Measurements from ENCODE around the gene RPS6KA6.

Gene RPS6KA6

GRCh38 chrX:84162401-84162800 lies 25.6 kb downstream of the RPS6KA6 start:
- Histone ChIP-seq H3K4me1 (ENCODE audit: control insufficient read depth in 1 of 2, insufficient read depth in 2 of 2, low read length in 2 of 2) (no peaks in the 10 kb centered on the region), H3K4me3 (ENCODE audit: low read depth in 1 of 2, low read length in 2 of 2) (no peak overlapping the region), H3K27ac (ENCODE audit: low read length) (no peak overlapping the region), H3K9me3 (ENCODE audit: control insufficient read depth in 1 of 2, low read length in 2 of 2) (no peaks in the 10 kb centered on the region), H3K36me3 (ENCODE audit: control insufficient read depth in 1 of 2, insufficient read depth in 2 of 2, low read length in 2 of 2) (no peaks in the 10 kb centered on the region), H3K27me3 (ENCODE audit: low read depth, low read length) (no peaks in the 10 kb centered on the region)

GRCh38 chrX:84161641-84162040 lies 26.4 kb downstream of the RPS6KA6 start:
- Histone ChIP-seq H3K27me3 (ENCODE audit: low read depth, low read length) (no peaks in the 10 kb centered on the region), H3K4me1 (ENCODE audit: control insufficient read depth in 1 of 2, insufficient read depth in 2 of 2, low read length in 2 of 2) (no peaks in the 10 kb centered on the region), H3K9me3 (ENCODE audit: control insufficient read depth in 1 of 2, low read length in 2 of 2) (no peaks in the 10 kb centered on the region), H3K4me3 (ENCODE audit: low read depth in 1 of 2, low read length in 2 of 2) (no peak overlapping the region), H3K36me3 (ENCODE audit: control insufficient read depth in 1 of 2, insufficient read depth in 2 of 2, low read length in 2 of 2) (no peaks in the 10 kb centered on the region), H3K27ac (ENCODE audit: low read length) (no peak overlapping the region)

GRCh38 chrX:84160736-84161135 lies 27.3 kb downstream of the RPS6KA6 start:
- no peaks in the 10 kb centered on the region for H3K9me3 ChIP-seq (ENCODE audit: control insufficient read depth in 1 of 2, low read length in 2 of 2)
- H3K36me3 ChIP-seq (ENCODE audit: control insufficient read depth in 1 of 2, insufficient read depth in 2 of 2, low read length in 2 of 2), result no peaks in the 10 kb centered on the region
- no peak overlapping the region for H3K27ac ChIP-seq (ENCODE audit: low read length)
- H3K4me3 ChIP-seq (ENCODE audit: low read depth in 1 of 2, low read length in 2 of 2), result no peak overlapping the region
- H3K27me3 ChIP-seq (ENCODE audit: low read depth, low read length), result no peaks in the 10 kb centered on the region
- H3K4me1 ChIP-seq (ENCODE audit: control insufficient read depth in 1 of 2, insufficient read depth in 2 of 2, low read length in 2 of 2), result no peaks in the 10 kb centered on the region

GRCh38 chrX:84156821-84157220 lies 31.2 kb downstream of the RPS6KA6 start:
- Histone ChIP-seq H3K4me3 (ENCODE audit: low read depth in 1 of 2, low read length in 2 of 2) (no peak overlapping the region), H3K36me3 (ENCODE audit: control insufficient read depth in 1 of 2, insufficient read depth in 2 of 2, low read length in 2 of 2) (no peaks in the 10 kb centered on the region), H3K27ac (ENCODE audit: low read length) (no peak overlapping the region), H3K9me3 (ENCODE audit: control insufficient read depth in 1 of 2, low read length in 2 of 2) (no peaks in the 10 kb centered on the region), H3K4me1 (ENCODE audit: control insufficient read depth in 1 of 2, insufficient read depth in 2 of 2, low read length in 2 of 2) (no peaks in the 10 kb centered on the region), H3K27me3 (ENCODE audit: low read depth, low read length) (no peaks in the 10 kb centered on the region)

- Histone ChIP-seq H3K4me3 (ENCODE audit: low read depth in 1 of 2, low read length in 2 of 2) (no peak overlapping the region), H3K4me1 (ENCODE audit: control insufficient read depth in 1 of 2, insufficient read depth in 2 of 2, low read length in 2 of 2) (no peaks in the 10 kb centered on the region), H3K27ac (ENCODE audit: low read length) (no peak overlapping the region), H3K27me3 (ENCODE audit: low read depth, low read length) (no peaks in the 10 kb centered on the region), H3K9me3 (ENCODE audit: control insufficient read depth in 1 of 2, low read length in 2 of 2) (no peaks in the 10 kb centered on the region), H3K36me3 (ENCODE audit: control insufficient read depth in 1 of 2, insufficient read depth in 2 of 2, low read length in 2 of 2) (no peaks in the 10 kb centered on the region)
Observed at GRCh38 chrX:84155938-84156337, 32.1 kb downstream of the RPS6KA6 start.

- Histone ChIP-seq H3K4me1 (ENCODE audit: control insufficient read depth in 1 of 2, insufficient read depth in 2 of 2, low read length in 2 of 2) (no peaks in the 10 kb centered on the region), H3K27me3 (ENCODE audit: low read depth, low read length) (no peaks in the 10 kb centered on the region), H3K4me3 (ENCODE audit: low read depth in 1 of 2, low read length in 2 of 2) (no peak overlapping the region), H3K36me3 (ENCODE audit: control insufficient read depth in 1 of 2, insufficient read depth in 2 of 2, low read length in 2 of 2) (no peaks in the 10 kb centered on the region), H3K27ac (ENCODE audit: low read length) (no peak overlapping the region), H3K9me3 (ENCODE audit: control insufficient read depth in 1 of 2, low read length in 2 of 2) (no peaks in the 10 kb centered on the region)
Observed at GRCh38 chrX:84153538-84153937, 34.5 kb downstream of the RPS6KA6 start.

GRCh38 chrX:84144991-84145390 lies 43.0 kb downstream of the RPS6KA6 start:
- no peak overlapping the region for H3K4me3 ChIP-seq (ENCODE audit: low read depth in 1 of 2, low read length in 2 of 2)
- no peaks in the 10 kb centered on the region for H3K27me3 ChIP-seq (ENCODE audit: low read depth, low read length)
- no peaks in the 10 kb centered on the region for H3K4me1 ChIP-seq (ENCODE audit: control insufficient read depth in 1 of 2, insufficient read depth in 2 of 2, low read length in 2 of 2)
- no peaks in the 10 kb centered on the region for H3K36me3 ChIP-seq (ENCODE audit: control insufficient read depth in 1 of 2, insufficient read depth in 2 of 2, low read length in 2 of 2)
- H3K27ac ChIP-seq (ENCODE audit: low read length), result no peak overlapping the region
- H3K9me3 ChIP-seq (ENCODE audit: control insufficient read depth in 1 of 2, low read length in 2 of 2), result peaks cover 0 to 2% of the 10 kb centered on the region in 2 donors

- no peak overlapping the region for H3K27ac ChIP-seq (ENCODE audit: low read length)
- no peak overlapping the region for H3K4me3 ChIP-seq (ENCODE audit: low read depth in 1 of 2, low read length in 2 of 2)
- H3K27me3 ChIP-seq (ENCODE audit: low read depth, low read length), result no peaks in the 10 kb centered on the region
- H3K36me3 ChIP-seq (ENCODE audit: control insufficient read depth in 1 of 2, insufficient read depth in 2 of 2, low read length in 2 of 2), result no peaks in the 10 kb centered on the region
- H3K9me3 ChIP-seq (ENCODE audit: control insufficient read depth in 1 of 2, low read length in 2 of 2), result peaks cover 0 to 2% of the 10 kb centered on the region in 2 donors
- no peaks in the 10 kb centered on the region for H3K4me1 ChIP-seq (ENCODE audit: control insufficient read depth in 1 of 2, insufficient read depth in 2 of 2, low read length in 2 of 2)
Observed at GRCh38 chrX:84144281-84144680, 43.7 kb downstream of the RPS6KA6 start.

- H3K36me3 ChIP-seq (ENCODE audit: control insufficient read depth in 1 of 2, insufficient read depth in 2 of 2, low read length in 2 of 2), result no peaks in the 10 kb centered on the region
- H3K9me3 ChIP-seq (ENCODE audit: control insufficient read depth in 1 of 2, low read length in 2 of 2), result no peaks in the 10 kb centered on the region
- no peaks in the 10 kb centered on the region for H3K27me3 ChIP-seq (ENCODE audit: low read depth, low read length)
- no peak overlapping the region for H3K4me3 ChIP-seq (ENCODE audit: low read depth in 1 of 2, low read length in 2 of 2)
- H3K27ac ChIP-seq (ENCODE audit: low read length), result no peak overlapping the region
- H3K4me1 ChIP-seq (ENCODE audit: control insufficient read depth in 1 of 2, insufficient read depth in 2 of 2, low read length in 2 of 2), result no peaks in the 10 kb centered on the region
Observed at GRCh38 chrX:84133023-84133422, 55.0 kb downstream of the RPS6KA6 start.

- H3K4me3 ChIP-seq (ENCODE audit: low read depth in 1 of 2, low read length in 2 of 2), result no peak overlapping the region
- no peaks in the 10 kb centered on the region for H3K36me3 ChIP-seq (ENCODE audit: control insufficient read depth in 1 of 2, insufficient read depth in 2 of 2, low read length in 2 of 2)
- H3K27ac ChIP-seq (ENCODE audit: low read length), result no peak overlapping the region
- no peaks in the 10 kb centered on the region for H3K27me3 ChIP-seq (ENCODE audit: low read depth, low read length)
- H3K4me1 ChIP-seq (ENCODE audit: control insufficient read depth in 1 of 2, insufficient read depth in 2 of 2, low read length in 2 of 2), result no peaks in the 10 kb centered on the region
- no peaks in the 10 kb centered on the region for H3K9me3 ChIP-seq (ENCODE audit: control insufficient read depth in 1 of 2, low read length in 2 of 2)
Observed at GRCh38 chrX:84123585-84123984, 64.4 kb downstream of the RPS6KA6 start.

- Histone ChIP-seq H3K9me3 (ENCODE audit: control insufficient read depth in 1 of 2, low read length in 2 of 2) (no peaks in the 10 kb centered on the region), H3K27ac (ENCODE audit: low read length) (no peak overlapping the region), H3K36me3 (ENCODE audit: control insufficient read depth in 1 of 2, insufficient read depth in 2 of 2, low read length in 2 of 2) (no peaks in the 10 kb centered on the region), H3K27me3 (ENCODE audit: low read depth, low read length) (no peaks in the 10 kb centered on the region), H3K4me1 (ENCODE audit: control insufficient read depth in 1 of 2, insufficient read depth in 2 of 2, low read length in 2 of 2) (no peaks in the 10 kb centered on the region), H3K4me3 (ENCODE audit: low read depth in 1 of 2, low read length in 2 of 2) (no peak overlapping the region)
Observed at GRCh38 chrX:84118769-84119168, 69.2 kb downstream of the RPS6KA6 start.

GRCh38 chrX:84118315-84118714 lies 69.7 kb downstream of the RPS6KA6 start:
- no peaks in the 10 kb centered on the region for H3K36me3 ChIP-seq (ENCODE audit: control insufficient read depth in 1 of 2, insufficient read depth in 2 of 2, low read length in 2 of 2)
- H3K9me3 ChIP-seq (ENCODE audit: control insufficient read depth in 1 of 2, low read length in 2 of 2), result peaks cover 0 to 2% of the 10 kb centered on the region in 2 donors
- no peak overlapping the region for H3K27ac ChIP-seq (ENCODE audit: low read length)

More at GRCh38 chrX:84118315-84118714, 69.7 kb downstream of the RPS6KA6 start:
- Histone ChIP-seq H3K27me3 (ENCODE audit: low read depth, low read length) (no peaks in the 10 kb centered on the region), H3K4me1 (ENCODE audit: control insufficient read depth in 1 of 2, insufficient read depth in 2 of 2, low read length in 2 of 2) (no peaks in the 10 kb centered on the region), H3K4me3 (ENCODE audit: low read depth in 1 of 2, low read length in 2 of 2) (no peak overlapping the region)
